ENCODE results near the gene CRYM. TPM values are rescaled to one million over a fixed set of nuclear protein-coding genes. Genes with fewer than 3 reads are reported as not detected.

The CRYM gene
- polyA plus RNA-seq, 3 donors = not detected

GRCh38 chr16:21257284-21257683 lies 20.8 kb downstream of the CRYM start:
- no peak overlapping the region for H3K27ac ChIP-seq (ENCODE audit: low read depth in 1 of 2, low read length in 2 of 2)
- H4K20me1 ChIP-seq (ENCODE audit: insufficient read depth, low read length) = no peaks in the 10 kb centered on the region
- no peaks in the 10 kb centered on the region for H3K36me3 ChIP-seq (replicated peaks in 1 of 2; ENCODE audit: control insufficient read depth in 1 of 2, insufficient read depth in 2 of 2, low read length in 2 of 2)
- no peaks in the 10 kb centered on the region for H3K9me3 ChIP-seq (replicated peaks in 1 of 2; ENCODE audit: control insufficient read depth in 1 of 2, insufficient read depth in 1 of 2, low read length in 2 of 2)
- Mint-ChIP-seq H3K27me3 (ENCODE audit: low read depth in 3 of 3) (peaks cover 0 to 10% (median 10%) of the 10 kb centered on the region in 3 donors), H3K27ac (no peak overlapping the region), H3K9me3 (no peaks in the 10 kb centered on the region), H3K36me3 (no peaks in the 10 kb centered on the region), H3K4me3 (no peak overlapping the region), H3K4me1 (no peaks in the 10 kb centered on the region)
- no peaks in the 10 kb centered on the region for H3K27me3 ChIP-seq (ENCODE audit: control insufficient read depth in 2 of 2, insufficient read depth in 2 of 2, low read length in 2 of 2)
- no peak for TF ChIP-seq CTCF (IDR thresholded peaks at IDR 0.05)
- no peaks in the 10 kb centered on the region for H3K4me1 ChIP-seq (ENCODE audit: control insufficient read depth in 1 of 2, insufficient read depth in 2 of 2, low read length in 2 of 2)
- no peak overlapping the region for H3K4me2 ChIP-seq (replicated peaks; ENCODE audit: extremely low read depth, low read length, poor library complexity, severe bottlenecking)
- no peak for DNase-seq
- no peak overlapping the region for H2AFZ ChIP-seq (ENCODE audit: insufficient read depth, low read depth, low read length, poor library complexity, severe bottlenecking)
- 81% methylated on average over 2 of the region's 4 CpGs for WGBS (ENCODE audit: insufficient coverage)
- no peaks in the 10 kb centered on the region for H3K79me2 ChIP-seq (ENCODE audit: insufficient read depth, low read length)
- H3K4me3 ChIP-seq (replicated peaks in 1 of 3; ENCODE audit: low read depth in 2 of 3, low read length in 3 of 3) = no peak overlapping the region
- intact Hi-C loops (cut with micrococcal nuclease) = no loop called here
- H3K9ac ChIP-seq (ENCODE audit: insufficient read depth, low read length, poor library complexity, severe bottlenecking) = no peak overlapping the region

- Mint-ChIP-seq H3K27ac (no peak overlapping the region), H3K36me3 (no peaks in the 10 kb centered on the region), H3K4me3 (no peak overlapping the region), H3K4me1 (no peaks in the 10 kb centered on the region), H3K9me3 (no peaks in the 10 kb centered on the region), H3K27me3 (ENCODE audit: low read depth in 3 of 3) (peaks cover 0 to 10% (median 10%) of the 10 kb centered on the region in 3 donors)
- no peak overlapping the region for H2AFZ ChIP-seq (ENCODE audit: insufficient read depth, low read depth, low read length, poor library complexity, severe bottlenecking)
- H3K9ac ChIP-seq (ENCODE audit: insufficient read depth, low read length, poor library complexity, severe bottlenecking) = no peak overlapping the region
- no peak overlapping the region for H3K4me2 ChIP-seq (replicated peaks; ENCODE audit: extremely low read depth, low read length, poor library complexity, severe bottlenecking)
- H3K4me3 ChIP-seq (replicated peaks in 1 of 3; ENCODE audit: low read depth in 2 of 3, low read length in 3 of 3) = no peak overlapping the region
- no peaks in the 10 kb centered on the region for H3K36me3 ChIP-seq (replicated peaks in 1 of 2; ENCODE audit: control insufficient read depth in 1 of 2, insufficient read depth in 2 of 2, low read length in 2 of 2)
- no peak for DNase-seq
- H3K4me1 ChIP-seq (ENCODE audit: control insufficient read depth in 1 of 2, insufficient read depth in 2 of 2, low read length in 2 of 2) = no peaks in the 10 kb centered on the region
- intact Hi-C loops (cut with micrococcal nuclease) = no loop called here
- H4K20me1 ChIP-seq (ENCODE audit: insufficient read depth, low read length) = no peaks in the 10 kb centered on the region
- no peak overlapping the region for H3K27ac ChIP-seq (ENCODE audit: low read depth in 1 of 2, low read length in 2 of 2)
- H3K27me3 ChIP-seq (ENCODE audit: control insufficient read depth in 2 of 2, insufficient read depth in 2 of 2, low read length in 2 of 2) = no peaks in the 10 kb centered on the region
- no peak for TF ChIP-seq CTCF (IDR thresholded peaks at IDR 0.05)
- no peaks in the 10 kb centered on the region for H3K9me3 ChIP-seq (replicated peaks in 1 of 2; ENCODE audit: control insufficient read depth in 1 of 2, insufficient read depth in 1 of 2, low read length in 2 of 2)
- no peaks in the 10 kb centered on the region for H3K79me2 ChIP-seq (ENCODE audit: insufficient read depth, low read length)
- no CpG with 5 or more reads among the region's 2 CpGs for WGBS (ENCODE audit: insufficient coverage)
Observed at GRCh38 chr16:21256636-21257035, 21.5 kb downstream of the CRYM start.
